MCF 10A (cell line): Measurements from ENCODE around the gene MED4. TPM values are rescaled to one million over a fixed set of nuclear protein-coding genes. Genes with fewer than 3 reads are reported as not detected.

Source experiments
- BruUV-seq: library from RNA; stranded (reverse); fragments of 400-500 nt; replicated peaks from 2 replicates; lab custom pipeline; 2021; lab: Mats Ljungman, UMichigan
- CTCF ChIA-PET: fragments of 300-600 bp; sonication (Branson Sonifier 250); formaldehyde crosslinking; extraction: SDS; loops from one replicate; lab custom pipeline; 2021; ENCODE audit warnings: antibody characterized with exemption, inconsistent platforms; lab: Yijun Ruan, JAX
- POLR2A ChIA-PET: fragments of 300-600, 350-650 bp; sonication (Branson Sonifier 250); formaldehyde crosslinking; extraction: SDS; loops from one replicate; lab custom pipeline; 2020; ENCODE audit warnings: antibody characterized with exemption, inconsistent platforms; lab: Yijun Ruan, JAX
- DNase-seq: peaks from one replicate; pipeline ENCODE4 v3.0.0-alpha.2; 2018; ENCODE audit not compliant: unreplicated experiment
- H3K27ac Mint-ChIP-seq: one replicate; pipeline ENCODE4 v1.8.0; 2022; ENCODE audit warnings: mild to moderate bottlenecking, low read depth, mixed read lengths; ENCODE audit not compliant: unreplicated experiment
- H3K27me3 Mint-ChIP-seq: one replicate; pipeline ENCODE4 v1.8.0; 2022; ENCODE audit warnings: mixed read lengths; ENCODE audit not compliant: insufficient read depth, unreplicated experiment
- H3K36me3 Mint-ChIP-seq: one replicate; pipeline ENCODE4 v1.8.0; 2022; ENCODE audit warnings: mild to moderate bottlenecking, moderate library complexity, mixed read lengths; ENCODE audit not compliant: insufficient read depth, unreplicated experiment
- H3K4me1 Mint-ChIP-seq: one replicate; pipeline ENCODE4 v1.8.0; 2022; ENCODE audit warnings: mixed read lengths; ENCODE audit not compliant: insufficient read depth, unreplicated experiment
- H3K4me3 Mint-ChIP-seq: one replicate; pipeline ENCODE4 v1.8.0; 2022; ENCODE audit warnings: mild to moderate bottlenecking, moderate library complexity, mixed read lengths; ENCODE audit not compliant: unreplicated experiment
- H3K9me3 Mint-ChIP-seq: one replicate; pipeline ENCODE4 v1.8.0; 2022; ENCODE audit warnings: mixed read lengths; ENCODE audit not compliant: unreplicated experiment
- intact Hi-C: fragments of 100-400 bp; cut with micrococcal nuclease; formaldehyde crosslinking; loops from 2 replicates; pipeline ENCODE4 v1.14.1; 2022
- total RNA-seq: library from RNA; stranded (reverse); gene quantifications from 2 replicates; pipeline ENCODE4 v1.2.3, GENCODE V29; 2022
- TF ChIP-seq, protein P1 (sequence below): fragments of 200-600 bp; IDR thresholded peaks from one replicate; pipeline ENCODE4 v1.8.0; 2022; ENCODE audit warnings: antibody characterized with exemption, mild to moderate bottlenecking; ENCODE audit not compliant: unreplicated experiment

The MED4 gene
- total RNA-seq, 1 experiment from 2014 or later: 45.2 TPM

DNA sequence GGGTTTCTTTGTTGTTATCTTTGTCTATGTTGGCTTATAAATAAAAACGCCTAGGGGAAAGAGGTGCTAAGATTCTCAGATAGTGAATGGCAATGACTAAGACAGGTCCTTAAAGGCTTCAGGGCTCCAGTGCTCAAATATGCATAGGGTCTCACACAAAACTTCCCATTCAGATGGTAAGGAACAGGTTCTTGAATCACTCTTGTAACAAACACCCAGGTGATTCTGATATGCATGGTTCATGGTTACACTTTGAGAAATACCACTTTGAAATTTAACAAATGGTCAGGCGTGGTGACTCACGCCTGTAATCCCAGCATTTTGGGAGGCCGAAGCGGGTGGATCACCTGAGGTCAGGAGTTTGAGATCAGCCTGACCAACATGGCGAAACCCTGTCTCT lies 40.3 kb downstream of the MED4 start:
- Mint-ChIP-seq H3K9me3 (no peaks in the 10 kb centered on the region), H3K36me3 (peaks cover 51% of the 10 kb centered on the region), H3K27ac (no peak overlapping the region), H3K27me3 (no peaks in the 10 kb centered on the region), H3K4me1 (no peaks in the 10 kb centered on the region), H3K4me3 (no peak overlapping the region)
- ChIA-PET POLR2A (no interaction called here), CTCF (no interaction called here)
- no peak for DNase-seq
- BruUV-seq: no TSS peak
- intact Hi-C loops: no loop called here
- TF ChIP-seq, protein P1, sequence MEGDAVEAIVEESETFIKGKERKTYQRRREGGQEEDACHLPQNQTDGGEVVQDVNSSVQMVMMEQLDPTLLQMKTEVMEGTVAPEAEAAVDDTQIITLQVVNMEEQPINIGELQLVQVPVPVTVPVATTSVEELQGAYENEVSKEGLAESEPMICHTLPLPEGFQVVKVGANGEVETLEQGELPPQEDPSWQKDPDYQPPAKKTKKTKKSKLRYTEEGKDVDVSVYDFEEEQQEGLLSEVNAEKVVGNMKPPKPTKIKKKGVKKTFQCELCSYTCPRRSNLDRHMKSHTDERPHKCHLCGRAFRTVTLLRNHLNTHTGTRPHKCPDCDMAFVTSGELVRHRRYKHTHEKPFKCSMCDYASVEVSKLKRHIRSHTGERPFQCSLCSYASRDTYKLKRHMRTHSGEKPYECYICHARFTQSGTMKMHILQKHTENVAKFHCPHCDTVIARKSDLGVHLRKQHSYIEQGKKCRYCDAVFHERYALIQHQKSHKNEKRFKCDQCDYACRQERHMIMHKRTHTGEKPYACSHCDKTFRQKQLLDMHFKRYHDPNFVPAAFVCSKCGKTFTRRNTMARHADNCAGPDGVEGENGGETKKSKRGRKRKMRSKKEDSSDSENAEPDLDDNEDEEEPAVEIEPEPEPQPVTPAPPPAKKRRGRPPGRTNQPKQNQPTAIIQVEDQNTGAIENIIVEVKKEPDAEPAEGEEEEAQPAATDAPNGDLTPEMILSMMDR: no peak

DNA sequence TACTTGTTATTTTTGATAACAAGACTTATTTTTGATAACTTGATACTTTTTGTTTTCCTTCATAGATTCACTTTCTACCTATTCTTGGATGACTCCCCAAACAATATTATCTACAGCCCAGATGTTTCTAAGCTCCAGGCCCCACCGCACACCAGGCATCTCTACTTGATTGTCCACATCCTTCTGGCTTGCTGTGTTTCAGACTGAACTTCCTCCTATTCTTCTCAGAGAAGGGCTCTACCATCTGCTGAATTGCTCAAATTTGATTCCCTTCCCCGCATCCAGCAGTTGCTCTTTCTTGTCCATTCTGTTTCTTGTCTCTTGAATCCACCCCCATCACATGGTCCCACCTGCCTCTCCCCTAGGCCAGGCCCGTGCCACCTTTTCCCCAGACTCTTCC lies 44.4 kb downstream of the MED4 start:
- ChIA-PET POLR2A (interaction anchor here (0.6 to 3.4 kb wide), 2 partner anchors 12 to 99 kb away, joined by 4 to 11 read pairs; partner anchors contain the start of gene NUDT15), CTCF (no interaction called here)
- H3K4me3 Mint-ChIP-seq: no peak overlapping the region
- peaks cover 51% of the 10 kb centered on the region for H3K36me3 Mint-ChIP-seq
- H3K27me3 Mint-ChIP-seq: no peaks in the 10 kb centered on the region
- H3K9me3 Mint-ChIP-seq: no peaks in the 10 kb centered on the region
- no peak for DNase-seq
- TF ChIP-seq, protein P1: no peak
- no peak overlapping the region for H3K27ac Mint-ChIP-seq
- intact Hi-C loops: no loop called here
- H3K4me1 Mint-ChIP-seq: no peaks in the 10 kb centered on the region
- BruUV-seq: no TSS peak

DNA sequence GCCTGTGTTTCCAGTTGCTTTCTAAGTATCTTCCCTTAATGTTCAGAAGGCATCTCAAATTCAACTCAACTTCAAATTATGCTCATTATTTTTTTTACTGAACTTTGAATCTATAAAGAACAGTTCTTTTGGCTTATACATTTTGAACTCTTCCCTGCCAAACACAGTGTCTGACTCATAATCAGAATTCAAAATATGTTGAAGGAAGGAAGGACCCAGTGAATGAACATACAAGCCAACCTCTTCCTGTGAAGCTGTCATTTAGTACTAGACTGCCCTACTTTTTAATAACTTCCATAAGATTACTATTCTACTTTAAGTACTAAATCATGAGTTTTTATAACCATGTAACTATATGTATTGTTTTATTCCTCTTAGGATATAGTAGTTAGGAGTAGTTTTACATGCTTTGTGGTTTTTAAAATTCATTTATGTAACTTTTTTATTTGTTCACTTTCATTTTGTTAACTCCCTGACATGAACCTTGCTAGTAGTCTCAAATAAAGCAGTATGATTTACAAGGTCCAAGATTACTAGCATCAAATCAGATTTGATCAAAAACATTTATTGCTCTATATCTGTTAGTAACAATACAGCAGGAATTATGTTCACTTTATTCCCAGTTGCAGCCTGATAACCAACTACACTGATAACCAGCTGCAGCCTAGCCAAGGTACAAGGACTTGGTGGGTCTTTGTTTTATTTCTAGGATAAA lies 51.0 kb downstream of the MED4 start:
- no peaks in the 10 kb centered on the region for H3K9me3 Mint-ChIP-seq
- no peaks in the 10 kb centered on the region for H3K27me3 Mint-ChIP-seq
- intact Hi-C loops: no loop called here
- TF ChIP-seq, protein P1: no peak
- peak overlapping the region; percentile 89 for H3K27ac Mint-ChIP-seq
- H3K36me3 Mint-ChIP-seq: peaks cover 39% of the 10 kb centered on the region
- no peak for DNase-seq
- CTCF ChIA-PET: interaction anchor here (0.6 to 1.0 kb wide), 2 partner anchors 78 to 243 kb away, joined by 3 to 5 read pairs; no protein-coding TSS in a partner anchor
- POLR2A ChIA-PET: interaction anchor here (0.5 kb wide), 1 partner anchor 1333 kb away, joined by 3 read pairs; no protein-coding TSS in a partner anchor
- H3K4me3 Mint-ChIP-seq: no peak overlapping the region
- BruUV-seq: no TSS peak
- peaks cover 5% of the 10 kb centered on the region for H3K4me1 Mint-ChIP-seq

DNA sequence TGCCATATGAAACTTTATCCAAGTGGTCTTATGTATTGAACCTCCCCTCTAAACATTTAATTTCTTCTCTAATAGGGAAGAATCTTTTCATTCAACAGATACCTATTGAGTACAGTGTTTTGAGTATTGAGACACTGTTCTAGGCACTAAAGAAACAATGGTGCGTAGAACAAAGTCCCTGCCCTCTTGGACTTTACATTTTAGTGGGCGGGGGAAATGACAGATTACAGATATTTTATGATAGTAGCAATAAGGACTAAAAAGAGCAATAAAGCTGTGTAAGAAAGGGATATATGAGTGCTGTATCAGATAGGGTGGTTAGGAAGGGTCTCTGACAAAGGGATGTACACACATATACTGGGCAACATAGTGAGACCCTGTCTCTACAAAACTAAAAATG lies 52.0 kb downstream of the MED4 start:
- H3K9me3 Mint-ChIP-seq: no peaks in the 10 kb centered on the region
- POLR2A ChIA-PET: no interaction called here
- BruUV-seq: no TSS peak
- peaks cover 10% of the 10 kb centered on the region for H3K4me1 Mint-ChIP-seq
- TF ChIP-seq, protein P1: no peak
- peak overlapping the region; percentile 89 for H3K27ac Mint-ChIP-seq
- CTCF ChIA-PET: interaction anchor here (1.0 kb wide), 1 partner anchor 242 kb away, joined by 5 read pairs; no protein-coding TSS in a partner anchor
- no peak for DNase-seq
- H3K27me3 Mint-ChIP-seq: no peaks in the 10 kb centered on the region
- intact Hi-C loops: no loop called here
- H3K4me3 Mint-ChIP-seq: no peak overlapping the region
- peaks cover 37% of the 10 kb centered on the region for H3K36me3 Mint-ChIP-seq
